ENCODE results near the gene RRH. TPM values are rescaled to one million over a fixed set of nuclear protein-coding genes. Genes with fewer than 3 reads are reported as not detected.

The RRH gene
- total RNA-seq, 1 donor from 2014 or later = not detected

DNA sequence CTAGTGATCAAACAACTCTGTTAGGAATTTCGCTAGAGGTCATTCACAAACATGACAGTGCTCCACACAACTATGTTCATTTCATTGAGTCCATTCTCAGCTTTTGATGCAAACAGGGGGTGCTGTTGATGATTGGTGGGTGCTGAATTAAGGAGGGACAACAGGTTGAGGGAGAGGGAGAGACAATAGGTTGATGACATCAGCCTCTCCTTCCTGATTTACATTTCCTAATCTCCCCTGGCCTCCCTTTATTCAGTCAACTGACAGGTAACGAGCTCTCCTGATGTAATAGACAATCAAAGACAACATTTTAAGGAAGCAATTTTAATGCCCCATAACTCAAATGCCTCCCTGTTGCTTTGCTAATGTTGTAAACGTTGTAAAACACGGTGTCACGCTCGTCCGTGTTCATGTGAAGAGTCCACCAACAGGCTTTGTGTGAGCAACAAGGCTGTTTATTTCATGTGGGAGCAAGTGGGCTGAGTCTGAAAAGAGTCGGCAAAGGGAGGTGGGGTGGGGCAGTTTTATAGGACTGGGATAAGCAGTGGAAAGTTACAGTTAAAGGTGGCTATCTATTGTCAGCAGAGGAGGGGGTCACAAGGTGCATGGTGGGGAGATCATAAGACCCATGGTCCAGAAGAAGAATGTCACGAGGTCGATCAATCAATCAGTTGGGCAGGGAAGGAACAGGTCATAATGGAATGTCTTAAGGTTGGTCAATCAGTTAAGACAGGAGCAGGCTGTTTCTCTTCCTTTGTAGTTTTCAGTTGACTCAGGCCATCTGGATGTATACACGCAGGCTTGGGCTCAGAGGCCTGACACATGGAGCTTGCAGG lies 17.0 kb upstream of the RRH start:
- TF ChIP-seq, protein P1, sequence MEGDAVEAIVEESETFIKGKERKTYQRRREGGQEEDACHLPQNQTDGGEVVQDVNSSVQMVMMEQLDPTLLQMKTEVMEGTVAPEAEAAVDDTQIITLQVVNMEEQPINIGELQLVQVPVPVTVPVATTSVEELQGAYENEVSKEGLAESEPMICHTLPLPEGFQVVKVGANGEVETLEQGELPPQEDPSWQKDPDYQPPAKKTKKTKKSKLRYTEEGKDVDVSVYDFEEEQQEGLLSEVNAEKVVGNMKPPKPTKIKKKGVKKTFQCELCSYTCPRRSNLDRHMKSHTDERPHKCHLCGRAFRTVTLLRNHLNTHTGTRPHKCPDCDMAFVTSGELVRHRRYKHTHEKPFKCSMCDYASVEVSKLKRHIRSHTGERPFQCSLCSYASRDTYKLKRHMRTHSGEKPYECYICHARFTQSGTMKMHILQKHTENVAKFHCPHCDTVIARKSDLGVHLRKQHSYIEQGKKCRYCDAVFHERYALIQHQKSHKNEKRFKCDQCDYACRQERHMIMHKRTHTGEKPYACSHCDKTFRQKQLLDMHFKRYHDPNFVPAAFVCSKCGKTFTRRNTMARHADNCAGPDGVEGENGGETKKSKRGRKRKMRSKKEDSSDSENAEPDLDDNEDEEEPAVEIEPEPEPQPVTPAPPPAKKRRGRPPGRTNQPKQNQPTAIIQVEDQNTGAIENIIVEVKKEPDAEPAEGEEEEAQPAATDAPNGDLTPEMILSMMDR (IDR thresholded peaks at IDR 0.05) = no peak
- POLR2A ChIA-PET = no interaction called here
- no peaks in the 10 kb centered on the region for H3K9me3 Mint-ChIP-seq
- peaks cover 8% of the 10 kb centered on the region for H3K36me3 Mint-ChIP-seq (ENCODE audit: low read depth)
- CTCF ChIA-PET = no interaction called here
- no peak for ATAC-seq (ENCODE audit: low read depth)
- H3K27ac Mint-ChIP-seq = no peak overlapping the region
- no peak overlapping the region for H3K4me3 Mint-ChIP-seq
- intact Hi-C loops (cut with micrococcal nuclease) = loop anchor here (10.0 kb wide), 1 partner anchor 1186 kb away; the partner anchor contains the start of gene RPL34
- peaks cover 4% of the 10 kb centered on the region for H3K27me3 Mint-ChIP-seq
- no peak for DNase-seq
- H3K4me1 Mint-ChIP-seq = peaks cover 12% of the 10 kb centered on the region

DNA sequence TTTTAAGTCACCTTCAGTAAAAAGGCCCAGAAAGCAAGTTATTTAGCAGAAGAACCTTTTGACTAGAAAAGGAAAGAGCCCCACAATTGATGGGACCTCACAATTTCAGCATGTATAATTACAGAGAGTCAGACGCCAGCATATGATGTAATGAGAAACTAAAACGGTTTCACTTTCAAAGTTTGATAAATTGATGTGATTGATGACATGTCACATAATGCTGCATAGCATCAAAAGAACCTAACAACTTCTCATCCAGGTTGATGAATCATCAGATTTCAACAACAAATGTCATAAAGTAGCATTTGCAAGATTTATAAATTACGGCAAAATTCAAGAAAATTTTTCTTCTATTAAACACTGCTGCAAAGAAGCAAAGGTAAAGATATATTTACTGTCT lies 16.1 kb upstream of the RRH start:
- Mint-ChIP-seq H3K27ac (no peak overlapping the region), H3K27me3 (peaks cover 4% of the 10 kb centered on the region), H3K4me1 (peaks cover 21% of the 10 kb centered on the region), H3K36me3 (ENCODE audit: low read depth) (peaks cover 9% of the 10 kb centered on the region), H3K4me3 (no peak overlapping the region), H3K9me3 (no peaks in the 10 kb centered on the region)
- TF ChIP-seq, protein P1 (IDR thresholded peaks at IDR 0.05) = no peak
- POLR2A ChIA-PET = no interaction called here
- DNase-seq (no peak), ATAC-seq (ENCODE audit: low read depth) (no peak)
- intact Hi-C loops (cut with micrococcal nuclease) = loop anchor here (10.0 kb wide), 1 partner anchor 1187 kb away; the partner anchor contains the start of gene RPL34
- CTCF ChIA-PET = no interaction called here

DNA sequence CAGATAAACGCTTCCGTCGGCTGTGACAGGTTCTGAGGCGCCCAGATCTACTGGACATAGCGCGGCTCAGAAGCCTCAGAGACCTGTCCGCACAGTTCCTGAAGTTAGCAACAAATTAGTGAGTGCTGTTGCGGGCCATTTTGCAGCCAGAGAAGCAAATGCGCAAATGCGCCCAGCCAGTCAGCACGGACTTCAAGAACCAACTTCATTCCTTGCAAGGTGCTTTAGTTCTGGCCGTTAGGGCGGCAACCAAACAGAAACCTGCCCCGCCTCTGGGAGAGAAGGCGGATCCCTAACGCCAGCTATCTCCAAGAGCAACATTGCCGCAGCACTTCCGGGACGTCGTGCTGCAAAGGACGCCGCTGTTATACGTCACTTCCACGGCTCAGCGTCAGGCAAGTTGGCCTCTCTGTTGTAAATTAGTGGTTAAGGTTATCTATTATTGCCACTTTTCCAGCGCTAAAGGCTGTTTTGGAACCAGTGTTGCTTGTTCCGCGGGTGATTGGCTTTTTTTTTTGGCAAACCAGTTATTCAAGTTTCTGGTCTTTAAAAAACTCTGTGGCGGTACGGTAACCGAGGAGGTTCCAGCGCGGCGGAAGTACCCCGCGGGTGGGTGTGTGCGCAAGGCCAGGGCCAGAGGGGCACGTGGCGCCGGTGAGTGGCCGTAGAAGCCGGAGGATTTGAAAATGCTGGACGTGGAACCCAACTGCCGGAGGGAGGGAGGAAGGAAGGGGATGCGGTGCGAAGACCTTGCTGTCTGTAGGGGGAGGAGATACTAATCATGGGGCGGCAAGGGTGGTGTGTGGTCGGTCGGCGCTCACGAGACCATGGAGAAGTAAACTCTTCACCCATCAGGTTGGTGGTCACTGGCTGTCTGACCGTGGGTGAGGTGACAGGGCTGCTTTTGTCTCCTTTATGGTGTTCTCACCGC lies 12.4 kb upstream of the RRH start, which contains the start of gene GAR1:
Gene GAR1, plus strand, starts transcription at position 612 of the 931 bp plus-strand sequence. CDS start 403 bp downstream, outside the sequence.
- POLR2A ChIA-PET = interaction anchor here (0.6 to 2.6 kb wide), 8 partner anchors 82 to 1652 kb away, joined by 3 to 11 read pairs (median 4); partner anchors contain the start of genes PLA2G12A, RPL34 and SEC24B
- H3K9me3 Mint-ChIP-seq = no peaks in the 10 kb centered on the region
- DNase-seq (peak; percentile 70), ATAC-seq (ENCODE audit: low read depth) (peak; percentile 97)
- TF ChIP-seq, protein P1 (IDR thresholded peaks at IDR 0.05) = no peak
- no peaks in the 10 kb centered on the region for H3K27me3 Mint-ChIP-seq
- H3K4me3 Mint-ChIP-seq = peak within 1 kb of the TSS; percentile 94
- CTCF ChIA-PET = interaction anchor here (0.9 to 1.3 kb wide), 2 partner anchors 184 to 382 kb away, joined by 3 to 4 read pairs; partner anchors contain the start of gene SEC24B
- H3K27ac Mint-ChIP-seq = peak within 1 kb of the TSS; percentile 93
- intact Hi-C loops (cut with micrococcal nuclease) = loop anchor here (1.0 to 10.0 kb wide), 9 partner anchors 85 to 1826 kb away; partner anchors contain the start of genes CASP6, ELOVL6, HADH and MCUB
- peaks cover 39% of the 10 kb centered on the region for H3K36me3 Mint-ChIP-seq (ENCODE audit: low read depth)
- peaks cover 28% of the 10 kb centered on the region for H3K4me1 Mint-ChIP-seq

DNA sequence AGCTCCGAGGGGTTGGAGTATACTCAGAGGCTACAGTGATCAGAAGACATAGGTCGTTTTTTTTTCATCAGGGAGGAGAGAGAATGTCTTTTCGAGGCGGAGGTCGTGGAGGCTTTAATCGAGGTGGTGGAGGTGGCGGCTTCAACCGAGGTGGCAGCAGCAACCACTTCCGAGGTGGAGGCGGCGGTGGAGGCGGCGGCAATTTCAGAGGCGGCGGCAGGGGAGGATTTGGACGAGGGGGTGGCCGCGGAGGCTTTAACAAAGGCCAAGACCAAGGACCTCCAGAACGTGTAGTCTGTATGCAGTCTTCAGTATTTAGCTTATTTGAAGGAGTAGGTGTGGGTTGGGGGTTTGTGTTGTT lies 11.7 kb upstream of the RRH start:
- POLR2A ChIA-PET = interaction anchor here (2.3 to 2.6 kb wide), 2 partner anchors 86 to 382 kb away, joined by 6 to 11 read pairs; partner anchors contain the start of genes PLA2G12A and SEC24B
- CTCF ChIA-PET = interaction anchor here (0.9 to 1.3 kb wide), 2 partner anchors 183 to 383 kb away, joined by 3 to 4 read pairs; partner anchors contain the start of gene SEC24B
- peaks cover 28% of the 10 kb centered on the region for H3K4me1 Mint-ChIP-seq
- peak overlapping the region; percentile 93 for H3K27ac Mint-ChIP-seq
- peaks cover 45% of the 10 kb centered on the region for H3K36me3 Mint-ChIP-seq (ENCODE audit: low read depth)
- intact Hi-C loops (cut with micrococcal nuclease) = loop anchor here (5.0 to 10.0 kb wide), 3 partner anchors 176 to 1191 kb away; partner anchors contain the start of genes ELOVL6 and RPL34
- TF ChIP-seq, protein P1 (IDR thresholded peaks at IDR 0.05) = no peak
- no peaks in the 10 kb centered on the region for H3K9me3 Mint-ChIP-seq
- DNase-seq (no peak), ATAC-seq (ENCODE audit: low read depth) (no peak)
- H3K4me3 Mint-ChIP-seq = peak overlapping the region; percentile 94
- H3K27me3 Mint-ChIP-seq = no peaks in the 10 kb centered on the region
